Measurements from ENCODE around the gene ARHGAP15.

Gene ARHGAP15

DNA sequence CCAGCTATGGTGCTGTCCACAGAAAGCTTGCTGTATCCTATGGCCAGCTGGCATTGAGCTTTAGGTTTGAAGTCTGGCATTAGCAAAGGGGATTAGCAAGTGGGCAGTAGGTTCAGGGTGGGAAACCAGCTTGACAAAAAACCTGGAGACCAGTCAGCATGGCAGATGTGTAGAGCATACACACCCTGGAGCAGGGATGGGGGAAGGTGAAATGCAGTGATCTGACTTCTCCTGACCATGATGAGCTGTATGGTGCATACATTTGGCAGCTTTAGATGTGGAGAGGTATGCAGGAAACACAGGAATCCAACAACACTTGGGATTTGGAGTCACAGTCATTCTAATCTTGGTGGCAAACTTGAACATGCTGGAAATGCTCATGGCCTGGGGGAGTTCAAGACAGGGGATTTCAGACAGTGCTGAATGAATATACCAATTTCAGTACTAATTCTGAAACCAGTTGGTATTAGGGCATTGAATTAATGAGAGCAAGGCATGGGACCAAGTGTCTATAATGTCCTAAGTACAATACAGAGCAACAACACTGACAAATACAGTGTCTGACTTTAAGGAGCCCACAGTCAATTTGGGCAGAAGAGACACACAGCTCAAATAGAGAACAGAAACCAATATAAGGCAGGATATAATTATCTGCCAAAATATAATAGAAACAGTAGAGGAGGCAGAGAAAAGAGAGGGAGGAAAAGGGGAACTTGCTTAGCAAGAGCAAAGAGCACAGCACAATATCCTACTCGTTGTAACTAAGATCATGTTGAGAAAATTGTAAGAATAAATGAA is 11.8 kb downstream of the ARHGAP15 start:
- no peak for TF ChIP-seq CTCF (IDR thresholded peaks at IDR 0.05; ENCODE audit: borderline replicate concordance, insufficient read depth, low read depth, low read length)
- no peak overlapping the region for H3K4me3 ChIP-seq (ENCODE audit: low read depth, low read length)

DNA sequence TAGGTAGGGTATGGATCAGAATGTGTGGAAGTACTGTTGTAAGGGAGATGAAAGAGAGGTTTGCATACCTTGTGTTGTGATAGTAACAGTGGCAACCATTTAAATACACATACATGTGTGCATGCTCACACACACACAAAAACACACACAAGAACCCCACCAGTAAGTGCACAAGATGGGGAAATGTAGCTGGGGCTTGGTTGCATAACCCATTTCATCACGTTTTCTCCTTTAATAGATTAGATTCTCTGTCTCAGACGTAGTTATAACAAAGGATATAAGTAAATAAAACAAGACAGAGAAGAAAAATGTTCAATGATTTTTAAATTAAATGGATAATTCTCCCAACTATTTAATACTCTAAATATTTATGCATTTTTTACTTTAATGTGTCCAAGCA is 13.4 kb downstream of the ARHGAP15 start:
- no peak overlapping the region for H3K4me3 ChIP-seq (ENCODE audit: low read depth, low read length)
- TF ChIP-seq CTCF (IDR thresholded peaks at IDR 0.05; ENCODE audit: borderline replicate concordance, insufficient read depth, low read depth, low read length) = no peak

GRCh38 chr2:143144813-143145455 is 15.7 kb downstream of the ARHGAP15 start:
- TF ChIP-seq CTCF (IDR thresholded peaks at IDR 0.05; ENCODE audit: borderline replicate concordance, insufficient read depth, low read depth, low read length) = no peak
- no peak overlapping the region for H3K4me3 ChIP-seq (ENCODE audit: low read depth, low read length)

DNA sequence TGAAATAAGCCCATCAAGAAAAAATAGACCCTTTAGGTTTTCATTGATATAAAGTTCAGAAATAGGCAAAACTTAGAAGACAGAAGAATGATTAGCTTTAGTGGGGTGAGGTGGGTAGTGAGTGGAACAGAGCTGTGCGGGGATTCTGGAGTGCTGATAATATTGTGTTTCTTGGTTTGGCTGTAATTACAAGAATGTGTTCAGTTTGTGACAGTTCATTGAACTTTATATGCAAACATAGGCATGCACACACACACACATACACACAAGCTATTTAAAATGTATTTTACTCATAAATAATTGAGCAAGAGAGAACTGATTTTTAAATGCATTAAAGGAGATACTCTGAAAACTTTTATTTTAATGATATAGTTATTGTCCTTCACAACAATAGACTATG is 17.1 kb downstream of the ARHGAP15 start:
- H3K4me3 ChIP-seq (ENCODE audit: low read depth, low read length) = no peak overlapping the region
- TF ChIP-seq CTCF (IDR thresholded peaks at IDR 0.05; ENCODE audit: borderline replicate concordance, insufficient read depth, low read depth, low read length) = no peak

GRCh38 chr2:143146815-143147530 is 17.8 kb downstream of the ARHGAP15 start:
- no peak overlapping the region for H3K4me3 ChIP-seq (ENCODE audit: low read depth, low read length)
- no peak for TF ChIP-seq CTCF (IDR thresholded peaks at IDR 0.05; ENCODE audit: borderline replicate concordance, insufficient read depth, low read depth, low read length)

DNA sequence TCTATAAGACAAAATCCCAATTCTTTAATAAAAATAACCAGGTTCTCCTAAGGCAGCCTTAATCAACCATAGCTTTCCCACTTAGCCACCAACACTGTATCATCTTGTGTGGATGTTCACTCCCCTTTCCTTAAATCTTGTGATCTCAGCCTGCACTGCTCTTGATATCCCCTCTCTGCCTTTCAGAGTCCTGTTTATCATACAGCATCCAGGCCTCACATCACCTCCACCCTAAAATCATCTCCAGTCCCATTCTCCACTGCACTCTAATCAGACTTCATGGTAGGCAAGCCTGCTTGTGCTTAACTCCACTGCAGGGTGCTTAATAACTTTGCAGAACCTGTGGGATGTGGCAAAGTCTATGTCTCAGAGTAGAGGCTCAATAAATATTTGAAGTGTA is 18.8 kb downstream of the ARHGAP15 start:
- no peak for TF ChIP-seq CTCF (IDR thresholded peaks at IDR 0.05; ENCODE audit: borderline replicate concordance, insufficient read depth, low read depth, low read length)

More for the DNA sequence above, 18.8 kb downstream of the ARHGAP15 start:
- H3K4me3 ChIP-seq (ENCODE audit: low read depth, low read length) = no peak overlapping the region

All from GM12875 (cell line).